DMS79 treated with DMSO at 0.1 percent for 48 hours (cell line): Measurements from ENCODE around the gene CDC27.
"Not testable (repeated sequence)": the region's sequence is repeated elsewhere in the genome, so short reads cannot be mapped to it uniquely, and the experiment has no call there.

Source experiments
- DNase-seq: peaks from one replicate; lab custom pipeline; 2025; lab: John Stamatoyannopoulos, UW

The CDC27 gene, protein sequence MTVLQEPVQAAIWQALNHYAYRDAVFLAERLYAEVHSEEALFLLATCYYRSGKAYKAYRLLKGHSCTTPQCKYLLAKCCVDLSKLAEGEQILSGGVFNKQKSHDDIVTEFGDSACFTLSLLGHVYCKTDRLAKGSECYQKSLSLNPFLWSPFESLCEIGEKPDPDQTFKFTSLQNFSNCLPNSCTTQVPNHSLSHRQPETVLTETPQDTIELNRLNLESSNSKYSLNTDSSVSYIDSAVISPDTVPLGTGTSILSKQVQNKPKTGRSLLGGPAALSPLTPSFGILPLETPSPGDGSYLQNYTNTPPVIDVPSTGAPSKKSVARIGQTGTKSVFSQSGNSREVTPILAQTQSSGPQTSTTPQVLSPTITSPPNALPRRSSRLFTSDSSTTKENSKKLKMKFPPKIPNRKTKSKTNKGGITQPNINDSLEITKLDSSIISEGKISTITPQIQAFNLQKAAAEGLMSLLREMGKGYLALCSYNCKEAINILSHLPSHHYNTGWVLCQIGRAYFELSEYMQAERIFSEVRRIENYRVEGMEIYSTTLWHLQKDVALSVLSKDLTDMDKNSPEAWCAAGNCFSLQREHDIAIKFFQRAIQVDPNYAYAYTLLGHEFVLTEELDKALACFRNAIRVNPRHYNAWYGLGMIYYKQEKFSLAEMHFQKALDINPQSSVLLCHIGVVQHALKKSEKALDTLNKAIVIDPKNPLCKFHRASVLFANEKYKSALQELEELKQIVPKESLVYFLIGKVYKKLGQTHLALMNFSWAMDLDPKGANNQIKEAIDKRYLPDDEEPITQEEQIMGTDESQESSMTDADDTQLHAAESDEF

GRCh38 chr17:47188876-47189731 is at the start of gene CDC27:
CDC27 (minus strand) TSS chr17:47189295; CDS start chr17:47189172, 123 bp downstream.
- DNase-seq: peak; percentile 99

- no peak for DNase-seq
Measured at GRCh38 chr17:47238321-47239010, 49.4 kb upstream of the CDC27 start.

DNA sequence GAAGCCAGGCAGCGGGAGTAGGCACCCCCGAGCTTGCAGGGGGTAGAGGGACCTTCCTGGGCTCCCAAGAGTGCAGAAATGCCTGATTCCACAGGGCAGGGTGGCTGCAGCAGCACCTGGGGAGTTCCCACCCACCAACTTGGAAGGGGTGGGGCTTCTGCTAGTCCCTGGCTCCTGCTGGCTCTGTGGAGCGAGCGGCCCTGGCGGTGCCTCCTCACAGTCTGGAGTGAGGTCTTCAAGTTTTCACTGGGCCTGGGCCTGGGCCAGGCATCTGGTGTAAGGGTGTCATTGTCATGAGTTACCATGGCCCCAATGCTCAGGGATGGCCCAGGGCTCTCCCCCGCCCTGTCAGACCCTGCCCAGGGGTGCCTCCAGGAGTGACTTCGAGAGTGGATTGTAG is 48.7 kb upstream of the CDC27 start:
- DNase-seq: no peak

- no peak for DNase-seq
Measured at GRCh38 chr17:47235923-47236322, 46.8 kb upstream of the CDC27 start.

GRCh38 chr17:47235506-47235905 is 46.4 kb upstream of the CDC27 start:
- no peak for DNase-seq

GRCh38 chr17:47232465-47232864 is 43.4 kb upstream of the CDC27 start:
- no peak for DNase-seq

- DNase-seq: no peak
Measured at GRCh38 chr17:47231866-47232265, 42.8 kb upstream of the CDC27 start.

- no peak for DNase-seq
Measured at GRCh38 chr17:47231334-47231733, 42.2 kb upstream of the CDC27 start.

DNA sequence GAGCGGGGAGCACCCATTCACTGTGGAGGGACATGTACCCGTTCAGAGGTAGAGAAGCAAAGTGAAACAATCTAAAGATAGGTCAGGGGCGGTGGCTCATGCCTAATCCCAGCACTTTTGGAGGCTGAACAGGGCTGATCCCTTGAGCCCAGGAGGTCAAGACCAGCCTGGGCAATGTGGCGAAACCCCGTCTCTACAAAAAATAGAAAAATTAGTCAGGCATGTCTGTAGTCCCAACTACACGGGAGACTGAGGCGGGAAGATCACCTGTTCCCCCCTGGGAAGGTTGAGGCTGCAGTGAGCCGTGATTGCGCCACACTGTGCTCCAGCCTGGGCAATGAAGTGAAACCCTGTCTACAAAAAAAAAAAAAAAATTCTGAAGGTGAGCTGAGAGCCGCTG is 41.8 kb upstream of the CDC27 start:
- no peak for DNase-seq

DNA sequence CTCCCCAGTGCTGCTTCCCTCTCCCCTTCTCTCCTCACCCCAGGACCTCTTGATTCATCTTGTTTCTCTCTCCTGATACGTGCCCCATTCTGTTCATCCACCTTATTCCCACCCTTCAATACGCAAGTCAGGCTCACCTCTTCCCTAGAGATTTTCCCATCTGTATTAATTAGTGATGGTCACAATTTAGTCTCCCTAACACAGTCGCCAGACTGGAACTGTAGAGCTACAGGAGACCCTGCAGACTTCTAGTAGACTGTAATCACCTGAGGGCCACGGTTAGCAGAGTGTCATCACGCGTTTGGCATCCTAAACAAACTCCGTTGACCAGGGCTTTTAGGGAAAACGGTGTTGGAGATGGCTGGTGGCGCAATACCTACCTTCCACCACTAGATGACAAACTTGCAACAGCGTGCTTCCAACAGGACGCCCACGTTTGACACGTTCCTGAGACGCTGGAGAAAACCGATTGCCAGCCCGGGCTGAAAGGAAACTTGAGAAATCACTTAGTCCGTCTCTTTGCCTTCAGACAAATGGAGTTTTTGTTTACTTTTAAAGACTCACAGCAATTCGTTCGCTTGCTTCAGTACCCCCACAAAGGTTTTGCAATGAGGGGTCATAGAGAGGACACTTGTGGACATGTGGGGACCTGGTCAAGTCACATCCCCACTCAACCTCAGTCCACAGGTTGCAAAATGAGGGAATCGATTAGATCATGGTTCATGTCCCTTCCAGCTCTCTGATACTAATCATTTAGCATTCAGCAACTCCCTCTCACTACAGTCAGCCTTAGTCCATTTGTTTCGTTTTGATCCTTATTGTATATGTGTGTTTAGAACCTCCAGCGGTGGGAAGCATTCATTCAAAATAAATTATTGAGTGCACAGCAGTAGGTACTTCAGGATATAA is 40.7 kb upstream of the CDC27 start:
- DNase-seq: peak; percentile 91

- no peak for DNase-seq
Measured at GRCh38 chr17:47227862-47228261, 38.8 kb upstream of the CDC27 start.

DNA sequence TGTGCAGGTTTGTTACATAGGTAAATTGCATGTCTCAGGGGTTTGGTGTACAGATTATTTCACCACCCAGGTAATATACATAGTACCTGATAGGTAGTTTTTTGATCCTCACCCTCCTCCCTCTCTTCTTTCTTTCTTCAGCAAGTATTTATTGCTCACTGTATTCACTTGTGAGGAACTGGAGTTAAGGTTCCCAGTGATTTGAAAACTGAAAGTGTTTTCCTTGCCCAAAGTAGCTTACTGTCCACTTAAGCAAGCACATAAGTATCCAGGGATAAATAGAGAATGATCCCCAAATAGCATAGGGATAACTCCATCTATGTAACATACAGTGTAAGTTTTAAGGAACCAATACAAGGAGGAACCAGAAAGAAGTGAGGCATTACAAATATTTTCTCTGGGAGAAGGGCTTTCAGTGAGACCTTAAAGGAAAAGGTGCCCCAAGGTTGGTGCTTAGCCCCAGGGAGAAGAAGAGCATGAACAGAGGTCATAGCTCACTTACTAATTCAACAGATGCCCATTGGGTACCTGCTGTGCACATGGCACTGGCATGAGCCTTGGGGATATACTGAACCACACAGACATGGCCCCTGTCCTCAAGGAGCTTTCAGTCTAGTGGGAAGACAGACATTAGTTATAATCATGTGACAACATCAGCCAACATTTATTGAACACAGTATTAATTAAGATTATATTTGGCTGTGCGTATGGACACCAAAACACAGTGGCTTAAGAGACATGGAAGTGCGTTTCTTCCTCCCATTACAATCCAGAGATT is 37.0 kb upstream of the CDC27 start:
- DNase-seq: no peak

- DNase-seq: no peak
Measured at GRCh38 chr17:47225436-47225858, 36.4 kb upstream of the CDC27 start.

DNA sequence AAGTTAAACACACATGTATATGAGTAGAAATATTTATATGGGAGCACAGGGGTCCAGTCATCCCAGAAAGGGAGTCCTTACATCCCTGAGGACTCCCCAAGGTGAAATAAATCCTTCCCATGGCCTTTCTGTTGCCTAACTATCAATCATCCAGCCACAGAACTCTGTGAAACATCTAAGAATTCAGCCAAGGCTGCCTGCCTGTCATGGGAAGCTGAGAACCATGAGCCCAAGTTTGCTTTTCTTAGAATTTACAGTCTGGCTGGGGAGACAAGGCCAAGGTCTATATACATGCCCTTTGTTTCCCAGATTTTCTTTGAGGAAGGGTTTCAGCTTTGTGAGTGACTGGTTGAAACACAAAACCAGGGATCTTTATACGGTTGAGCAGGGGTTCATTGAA is 35.9 kb upstream of the CDC27 start:
- DNase-seq: no peak

DNA sequence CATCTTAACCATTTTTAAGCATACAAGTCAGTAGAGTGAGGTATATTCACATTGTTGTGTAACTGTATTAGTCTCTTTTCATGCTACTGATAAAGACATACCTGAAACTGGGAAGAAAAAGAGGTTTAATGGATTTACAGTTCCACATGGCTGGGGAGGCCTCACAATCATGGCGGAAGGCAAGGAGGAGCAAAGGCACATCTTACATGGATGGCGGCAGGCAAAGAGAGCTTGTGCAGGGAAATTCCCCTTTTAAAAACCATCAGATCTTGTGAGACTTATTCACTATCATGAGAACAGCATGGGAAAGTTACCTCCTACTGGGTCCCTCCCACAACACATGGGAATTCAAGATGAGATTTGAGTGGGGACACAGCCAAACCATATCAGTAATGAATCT is 35.0 kb upstream of the CDC27 start:
- DNase-seq: not testable (repeated sequence)

DNA sequence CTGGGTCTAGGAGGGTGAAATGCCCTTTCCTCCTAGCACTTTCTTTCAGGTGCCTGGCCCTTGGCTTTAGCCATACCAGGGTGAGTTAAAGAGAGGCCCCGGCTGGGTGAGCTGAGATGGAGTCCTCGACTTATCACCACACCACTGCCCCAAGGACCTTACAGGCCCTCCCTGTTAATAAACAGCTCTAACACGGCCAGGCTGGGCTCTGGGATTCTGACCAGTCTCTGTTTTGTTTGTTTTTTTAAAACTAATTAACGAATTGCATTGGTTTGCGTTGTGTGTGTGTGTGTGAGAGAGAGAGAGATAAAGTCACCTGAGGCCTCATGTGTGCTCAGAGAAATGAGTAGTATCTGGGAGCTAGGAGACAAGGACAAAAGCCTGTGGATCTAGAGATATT is 34.4 kb upstream of the CDC27 start:
- no peak for DNase-seq

DNA sequence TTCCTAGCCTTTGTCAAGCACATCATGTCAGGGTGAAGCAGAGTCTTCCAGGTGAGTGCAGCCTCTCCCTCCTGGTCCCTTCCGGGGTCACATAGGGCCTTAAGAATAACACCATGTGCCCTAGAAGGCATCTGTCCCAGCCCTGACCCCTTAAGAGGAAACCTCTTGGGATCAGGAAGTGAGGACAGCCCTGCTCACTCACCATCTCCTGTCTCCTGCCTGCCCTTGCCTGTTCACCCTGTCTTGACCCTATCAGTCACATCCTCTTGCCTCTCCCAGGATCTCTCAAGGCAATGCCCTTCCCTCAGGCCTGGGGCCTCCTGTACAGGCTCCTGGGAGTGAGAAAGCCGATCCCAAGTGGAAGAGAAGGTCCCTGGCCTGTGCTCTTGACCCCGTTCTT is 33.9 kb upstream of the CDC27 start:
- no peak for DNase-seq

DNA sequence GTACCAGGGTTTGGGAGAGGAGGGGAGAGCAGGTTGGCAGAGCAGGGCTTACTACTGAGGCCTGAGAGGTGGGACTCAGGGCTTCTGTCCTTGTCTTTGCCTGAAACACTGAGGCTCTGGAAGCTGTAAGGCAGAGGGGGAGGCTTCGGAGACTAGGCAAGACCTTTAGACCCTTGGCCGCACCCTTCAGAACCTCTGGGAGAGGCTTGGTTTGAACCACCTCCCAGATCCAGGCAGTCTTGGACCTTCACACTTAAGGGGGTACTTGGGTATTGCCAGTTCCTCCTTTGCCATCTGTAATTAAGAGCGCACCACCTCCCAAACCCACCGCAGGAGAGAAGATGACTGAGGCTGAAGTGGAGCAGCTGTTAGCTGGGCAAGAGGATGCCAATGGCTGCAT is 33.0 kb upstream of the CDC27 start:
- DNase-seq: no peak

GRCh38 chr17:47221154-47221553 is 32.1 kb upstream of the CDC27 start:
- DNase-seq: no peak

- no peak for DNase-seq
Measured at GRCh38 chr17:47220531-47220999, 31.5 kb upstream of the CDC27 start.
